Adrenal gland (tissue), 5 donors: ENCODE results near the gene GNG8.

Experiments used
- CTCF ChIP-seq, 6 experiments: fragments of 450-650 bp in 4 of 6; fragments of 200-600 bp in 2 of 6; sonication (generic) in 1 of 6; IDR thresholded peaks; 1 replicate in 5 of 6; 2 replicates in 1 of 6; pipeline versions ENCODE4 v1.5.1 to v1.8.0; 2016 to 2021; ENCODE audit warnings: antibody characterized with exemption in 6 of 6, mild to moderate bottlenecking in 2 of 6, moderate library complexity in 1 of 6
- POLR2A ChIP-seq, 2 donors: fragments of 450-650 bp; IDR thresholded peaks; one replicate each; pipeline ENCODE4 v1.6.1; 2017; ENCODE audit warnings: antibody characterized with exemption in 2 of 2, mild to moderate bottlenecking in 2 of 2, moderate library complexity in 1 of 2
- donor health status: DM: no; HTN: no; CAD: no.

GRCh38 chr19:46685189-46685588, 49.2 kb upstream of the GNG8 start:
- no peak for TF ChIP-seq POLR2A (IDR thresholded peaks at IDR 0.05)
- TF ChIP-seq CTCF (IDR thresholded peaks at IDR 0.05) = no peak
